GM12878 (cell line): ENCODE data around the gene ID4.

Source experiments
- BCL3 ChIP-seq: IDR thresholded peaks from 2 replicates; pipeline ENCODE4 v1.6.1; 2011; ENCODE audit warnings: borderline replicate concordance, low read depth, mild to moderate bottlenecking, moderate library complexity, low read length; ENCODE audit not compliant: insufficient read depth, poor library complexity, severe bottlenecking
- CBFB ChIP-seq: IDR thresholded peaks from 2 replicates; pipeline ENCODE4 v1.6.1; 2016; ENCODE audit warnings: antibody characterized with exemption, low read depth
- CEBPB ChIP-seq, 2 experiments: fragments of 150-350 bp in 1 of 2; IDR thresholded peaks; 2 replicates each; pipeline ENCODE4 v1.6.1; 2012 to 2014; ENCODE audit warnings: low read depth in 2 of 2, low read length in 2 of 2, borderline replicate concordance in 1 of 2, inconsistent platforms in 1 of 2
- EP300 ChIP-seq, 2 experiments: fragments of 150-350 bp in 1 of 2; IDR thresholded peaks; 2 replicates each; pipeline ENCODE4 v1.6.1; 2011 to 2012; ENCODE audit warnings: low read depth in 2 of 2, low read length in 2 of 2, borderline replicate concordance in 1 of 2, improper control_type of control experiment in 1 of 2, inconsistent platforms in 1 of 2; ENCODE audit not compliant: control insufficient read depth in 1 of 2
- JUND ChIP-seq: IDR thresholded peaks from 2 replicates; pipeline ENCODE4 v1.6.1; 2012; ENCODE audit warnings: low read depth, mild to moderate bottlenecking, low read length, improper control_type of control experiment, moderate library complexity
- PRDM15 ChIP-seq: fragments of 450-650 bp; formaldehyde crosslinking; IDR thresholded peaks from 2 replicates; pipeline ENCODE4 v1.4.0; 2020; ENCODE audit warnings: mild to moderate bottlenecking, moderate library complexity
- USF2 ChIP-seq: IDR thresholded peaks from 2 replicates; pipeline ENCODE4 v1.6.1; 2011; ENCODE audit warnings: low read depth, low read length, improper control_type of control experiment, borderline replicate concordance

- TF ChIP-seq CEBPB (IDR thresholded peaks at IDR 0.05; ENCODE audit: borderline replicate concordance in 1 of 2, low read depth in 2 of 2, low read length in 2 of 2): no peak
- TF ChIP-seq PRDM15 (CRISPR knock-in tag): no peak
- TF ChIP-seq EP300 (IDR thresholded peaks at IDR 0.05; ENCODE audit: borderline replicate concordance in 1 of 2, control insufficient read depth in 1 of 2, low read depth in 2 of 2, low read length in 2 of 2): no peak
- TF ChIP-seq CBFB: no peak
- TF ChIP-seq USF2: no peak
- TF ChIP-seq JUND: no peak
- no peak for TF ChIP-seq BCL3
These were observed 2.0 kb downstream of the ID4 start for GRCh38 chr6:19839237-19839546.
